Immature natural killer cell (primary cell): ENCODE data around the gene ZFPM1. TPM values are rescaled to one million over a fixed set of nuclear protein-coding genes. Genes with fewer than 3 reads are reported as not detected.

Experiments
- DNase-seq, 3 donors: peaks; one replicate each; pipeline ENCODE4 v3.0.0; 2022; ENCODE audit warnings: mixed read lengths in 1 of 3
- H3K27ac Mint-ChIP-seq, 6 donors: one replicate each; pipeline ENCODE4 v1.8.0; 2020; ENCODE audit warnings: mixed read lengths in 6 of 6, mild to moderate bottlenecking in 5 of 6, inconsistent platforms in 4 of 6, moderate library complexity in 3 of 6
- H3K27me3 Mint-ChIP-seq, 3 donors: one replicate each; pipeline ENCODE4 v1.8.0; 2020 to 2021; ENCODE audit warnings: low read depth in 3 of 3, mild to moderate bottlenecking in 3 of 3, mixed read lengths in 3 of 3, moderate library complexity in 3 of 3, inconsistent platforms in 1 of 3
- H3K36me3 Mint-ChIP-seq, 3 donors: one replicate each; pipeline ENCODE4 v1.8.0; 2020; ENCODE audit warnings: mixed read lengths in 3 of 3, inconsistent platforms in 2 of 3, mild to moderate bottlenecking in 2 of 3
- H3K4me1 Mint-ChIP-seq, 2 donors: one replicate each; pipeline ENCODE4 v1.8.0; 2020; ENCODE audit warnings: inconsistent platforms in 2 of 2, mild to moderate bottlenecking in 2 of 2, mixed read lengths in 2 of 2, moderate library complexity in 1 of 2
- H3K4me3 Mint-ChIP-seq, 5 donors: one replicate each; pipeline ENCODE4 v1.8.0; 2020; ENCODE audit warnings: mild to moderate bottlenecking in 5 of 5, mixed read lengths in 5 of 5, inconsistent platforms in 3 of 5, moderate library complexity in 3 of 5
- H3K9me3 Mint-ChIP-seq, 6 donors: one replicate each; pipeline ENCODE4 v1.8.0; 2020; ENCODE audit warnings: mild to moderate bottlenecking in 6 of 6, mixed read lengths in 6 of 6, inconsistent platforms in 4 of 6, moderate library complexity in 3 of 6
- polyA plus RNA-seq, 3 donors: library from polyadenylated mRNA; unstranded; fragments of 300-500 nt; fragmentation: Illumina TruSeq; gene quantifications; one replicate each; pipeline ENCODE4 v1.2.3, GENCODE V29; 2021

ZFPM1 gene
- polyA plus RNA-seq, 3 donors from 2014 or later: 0.14 to 0.75 TPM; not detected in 1

- Mint-ChIP-seq H3K36me3 (no peaks in the 10 kb centered on the region), H3K4me1 (peaks cover 41 to 42% of the 10 kb centered on the region in 2 donors), H3K27me3 (peaks cover 18 to 41% (median 21%) of the 10 kb centered on the region in 3 donors), H3K27ac (peak overlapping the region; percentile 95 to 99 (median 98)), H3K4me3 (peak overlapping the region; percentile 94 to 100 (median 95)), H3K9me3 (no peaks in the 10 kb centered on the region)
- peak; percentile 62 to 68 (median 66) for DNase-seq
Observed at GRCh38 chr16:88454523-88454947, 1.5 kb downstream of the ZFPM1 start.

DNA sequence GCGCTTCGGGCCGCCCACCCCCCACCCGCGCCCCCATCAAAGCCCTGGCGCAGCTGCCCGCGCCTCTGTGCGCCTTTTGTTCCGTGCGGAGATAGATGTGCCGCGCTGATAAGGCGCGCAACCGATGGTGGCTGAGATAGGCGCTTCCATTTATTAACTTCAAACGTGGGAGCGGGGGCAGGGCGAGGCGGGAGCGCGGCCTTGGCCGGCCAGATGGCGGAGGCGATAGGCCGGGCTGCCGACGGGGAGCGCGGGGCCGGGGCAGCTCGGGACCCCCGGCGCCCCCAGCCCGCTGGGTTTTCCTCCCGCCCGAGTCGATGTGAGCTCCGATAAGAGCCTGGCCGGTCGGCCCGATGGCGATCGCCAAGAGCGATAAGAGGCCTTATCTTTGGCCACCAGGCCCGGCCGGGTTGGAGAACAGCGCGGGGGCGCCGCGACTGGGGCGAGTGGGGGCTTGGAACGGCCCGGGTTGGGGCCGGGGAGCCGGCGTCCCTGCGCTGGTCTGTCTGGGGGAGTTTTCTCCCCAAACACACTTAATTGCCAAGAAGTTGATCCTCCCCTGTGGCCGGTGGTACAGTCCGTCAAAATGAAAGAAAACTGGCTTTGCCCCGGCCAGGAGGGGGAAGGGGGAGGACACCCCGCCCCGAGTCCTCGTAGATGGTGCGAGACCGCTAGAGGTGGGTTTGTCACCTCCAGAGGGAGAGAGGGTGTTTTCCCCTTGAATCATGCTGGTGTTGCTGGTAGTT lies 2.7 kb downstream of the ZFPM1 start:
- peak; percentile 93 to 95 (median 93) for DNase-seq
- peak overlapping the region; percentile 91 to 95 (median 94) for H3K4me3 Mint-ChIP-seq
- peak overlapping the region; percentile 99 to 100 (median 99) for H3K27ac Mint-ChIP-seq
- H3K27me3 Mint-ChIP-seq: peaks cover 16 to 42% (median 26%) of the 10 kb centered on the region in 3 donors
- H3K4me1 Mint-ChIP-seq: peaks cover 51 to 53% of the 10 kb centered on the region in 2 donors
- H3K36me3 Mint-ChIP-seq: no peaks in the 10 kb centered on the region
- H3K9me3 Mint-ChIP-seq: no peaks in the 10 kb centered on the region

GRCh38 chr16:88456356-88457292 lies 3.5 kb downstream of the ZFPM1 start:
- peak overlapping the region; percentile 91 to 95 (median 94) for H3K4me3 Mint-ChIP-seq
- peaks cover 16 to 43% (median 26%) of the 10 kb centered on the region in 3 donors for H3K27me3 Mint-ChIP-seq
- H3K27ac Mint-ChIP-seq: peak overlapping the region; percentile 99 to 100 (median 99)
- no peaks in the 10 kb centered on the region for H3K9me3 Mint-ChIP-seq
- H3K36me3 Mint-ChIP-seq: no peaks in the 10 kb centered on the region
- DNase-seq: peak in 2 of 3 donors; percentile 49 to 54
- H3K4me1 Mint-ChIP-seq: peaks cover 55 to 57% of the 10 kb centered on the region in 2 donors

DNA sequence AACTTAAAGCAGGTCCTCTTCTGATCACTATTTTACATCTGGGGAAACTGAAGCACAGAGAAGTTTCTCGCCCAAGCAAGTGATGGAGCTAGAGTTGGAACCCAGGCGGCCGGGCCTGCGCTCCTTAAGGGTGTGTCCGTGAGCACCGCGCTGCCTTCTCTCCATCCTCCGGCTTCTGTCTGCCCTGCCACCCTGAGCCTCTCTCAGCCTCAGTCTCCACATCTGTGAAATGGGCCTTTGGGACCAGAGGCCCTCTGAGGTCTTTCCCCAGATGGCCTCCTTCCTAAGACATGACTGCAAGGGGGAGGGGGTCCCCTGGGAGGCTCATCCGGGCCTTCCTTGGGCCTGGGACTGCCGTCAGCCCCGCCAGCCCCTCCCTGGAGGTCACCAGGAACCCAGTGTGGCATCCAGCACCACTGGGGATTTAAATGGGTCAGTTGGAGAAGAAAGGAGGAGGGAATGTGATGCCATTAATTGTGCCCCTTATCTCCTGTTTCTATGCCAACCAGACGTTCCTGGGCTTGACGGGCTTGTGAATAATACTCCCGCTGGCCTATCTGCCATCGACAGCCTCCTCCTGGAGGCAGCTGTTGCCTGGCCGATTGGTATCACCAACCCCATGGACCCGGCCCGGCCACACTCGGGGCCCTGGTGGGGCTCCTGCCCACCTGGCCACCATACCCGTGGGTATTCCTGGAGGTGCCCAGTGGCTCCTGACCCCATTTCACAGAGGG lies 5.1 kb downstream of the ZFPM1 start:
- peak overlapping the region in 1 of 5 donors; percentile 18 for H3K4me3 Mint-ChIP-seq
- peaks cover 61 to 63% of the 10 kb centered on the region in 2 donors for H3K4me1 Mint-ChIP-seq
- H3K27ac Mint-ChIP-seq: peak overlapping the region; percentile 99 to 100 (median 99)
- no peaks in the 10 kb centered on the region for H3K36me3 Mint-ChIP-seq
- H3K27me3 Mint-ChIP-seq: peaks cover 22 to 37% (median 25%) of the 10 kb centered on the region in 3 donors
- no peaks in the 10 kb centered on the region for H3K9me3 Mint-ChIP-seq
- no peak for DNase-seq

DNA sequence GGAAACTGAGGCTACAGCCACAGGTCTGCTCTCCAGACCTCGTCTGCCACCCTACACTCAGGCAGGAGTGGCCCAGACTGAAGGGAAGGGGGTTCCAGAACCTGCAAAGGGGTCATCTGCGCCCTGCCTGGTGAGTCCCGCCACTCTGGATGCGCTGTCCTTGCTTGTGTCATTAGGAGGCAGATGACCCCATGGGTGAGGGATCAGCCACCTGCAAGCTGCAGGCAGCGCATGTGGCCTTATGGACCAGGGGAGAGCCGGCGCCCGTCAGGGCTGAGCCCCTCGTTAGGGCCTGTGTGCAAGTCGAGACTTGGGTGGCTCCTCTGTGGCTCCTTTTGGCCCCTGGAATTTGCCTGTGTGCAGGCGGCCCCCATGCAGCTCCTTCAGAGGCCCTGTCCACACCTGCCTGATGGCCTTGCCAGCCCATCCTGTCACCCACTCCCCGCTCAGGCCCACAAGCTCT lies 5.7 kb downstream of the ZFPM1 start:
- peaks cover 23 to 36% (median 25%) of the 10 kb centered on the region in 3 donors for H3K27me3 Mint-ChIP-seq
- DNase-seq: no peak
- H3K4me1 Mint-ChIP-seq: peaks cover 67 to 69% of the 10 kb centered on the region in 2 donors
- peak overlapping the region; percentile 34 to 83 (median 71) for H3K27ac Mint-ChIP-seq
- H3K4me3 Mint-ChIP-seq: peak overlapping the region in 4 of 5 donors; percentile 17 to 61 (median 38)
- H3K36me3 Mint-ChIP-seq: no peaks in the 10 kb centered on the region
- H3K9me3 Mint-ChIP-seq: no peaks in the 10 kb centered on the region

DNA sequence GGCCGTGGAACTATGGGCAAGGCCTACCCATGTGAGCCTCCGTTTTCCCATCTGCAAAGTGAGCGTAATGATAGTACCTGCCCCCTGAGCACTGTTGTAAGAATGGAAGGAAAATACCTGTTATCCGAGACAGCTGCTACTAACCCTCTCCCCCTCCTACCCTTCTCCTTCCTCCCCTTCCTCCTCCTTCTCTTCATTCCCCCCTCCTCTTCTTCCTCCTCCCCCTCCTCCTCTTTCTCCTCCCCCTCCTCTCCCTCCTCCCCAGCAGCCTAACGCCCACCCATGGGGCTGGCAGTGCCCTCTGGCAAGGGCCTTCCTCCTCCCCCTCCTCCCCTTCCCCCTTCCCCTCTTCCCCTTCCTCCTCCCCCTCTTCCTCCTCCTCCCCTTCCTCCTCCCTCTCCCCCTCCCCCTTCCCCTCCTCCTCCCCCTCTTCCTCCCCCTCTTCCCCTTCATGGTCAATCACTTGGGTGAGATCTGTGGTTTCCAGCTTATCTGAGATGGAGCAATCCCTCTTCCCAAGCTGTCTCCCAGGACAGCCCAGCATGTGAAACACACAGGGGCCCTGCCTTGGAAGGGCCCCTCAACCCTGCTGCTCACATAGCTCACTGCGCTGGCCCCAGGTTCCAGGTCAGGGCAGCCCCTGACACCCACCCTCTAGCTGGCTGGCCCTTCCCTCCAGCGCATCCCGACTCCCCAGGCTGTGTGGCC lies 6.4 kb downstream of the ZFPM1 start:
- DNase-seq: no peak
- Mint-ChIP-seq H3K4me3 (peak overlapping the region; percentile 17 to 61 (median 33)), H3K27ac (peak overlapping the region; percentile 34 to 88 (median 80)), H3K36me3 (no peaks in the 10 kb centered on the region), H3K27me3 (peaks cover 27 to 34% (median 28%) of the 10 kb centered on the region in 3 donors), H3K9me3 (no peaks in the 10 kb centered on the region), H3K4me1 (peaks cover 73 to 77% of the 10 kb centered on the region in 2 donors)

GRCh38 chr16:88460496-88461330 lies 7.6 kb downstream of the ZFPM1 start:
- DNase-seq: no peak
- no peaks in the 10 kb centered on the region for H3K36me3 Mint-ChIP-seq
- H3K4me3 Mint-ChIP-seq: peak overlapping the region in 4 of 5 donors; percentile 25 to 60 (median 32)
- peak overlapping the region in 5 of 6 donors; percentile 40 to 88 (median 75) for H3K27ac Mint-ChIP-seq
- peaks cover 23 to 34% (median 26%) of the 10 kb centered on the region in 3 donors for H3K27me3 Mint-ChIP-seq
- no peaks in the 10 kb centered on the region for H3K9me3 Mint-ChIP-seq
- H3K4me1 Mint-ChIP-seq: peaks cover 81 to 89% of the 10 kb centered on the region in 2 donors

DNA sequence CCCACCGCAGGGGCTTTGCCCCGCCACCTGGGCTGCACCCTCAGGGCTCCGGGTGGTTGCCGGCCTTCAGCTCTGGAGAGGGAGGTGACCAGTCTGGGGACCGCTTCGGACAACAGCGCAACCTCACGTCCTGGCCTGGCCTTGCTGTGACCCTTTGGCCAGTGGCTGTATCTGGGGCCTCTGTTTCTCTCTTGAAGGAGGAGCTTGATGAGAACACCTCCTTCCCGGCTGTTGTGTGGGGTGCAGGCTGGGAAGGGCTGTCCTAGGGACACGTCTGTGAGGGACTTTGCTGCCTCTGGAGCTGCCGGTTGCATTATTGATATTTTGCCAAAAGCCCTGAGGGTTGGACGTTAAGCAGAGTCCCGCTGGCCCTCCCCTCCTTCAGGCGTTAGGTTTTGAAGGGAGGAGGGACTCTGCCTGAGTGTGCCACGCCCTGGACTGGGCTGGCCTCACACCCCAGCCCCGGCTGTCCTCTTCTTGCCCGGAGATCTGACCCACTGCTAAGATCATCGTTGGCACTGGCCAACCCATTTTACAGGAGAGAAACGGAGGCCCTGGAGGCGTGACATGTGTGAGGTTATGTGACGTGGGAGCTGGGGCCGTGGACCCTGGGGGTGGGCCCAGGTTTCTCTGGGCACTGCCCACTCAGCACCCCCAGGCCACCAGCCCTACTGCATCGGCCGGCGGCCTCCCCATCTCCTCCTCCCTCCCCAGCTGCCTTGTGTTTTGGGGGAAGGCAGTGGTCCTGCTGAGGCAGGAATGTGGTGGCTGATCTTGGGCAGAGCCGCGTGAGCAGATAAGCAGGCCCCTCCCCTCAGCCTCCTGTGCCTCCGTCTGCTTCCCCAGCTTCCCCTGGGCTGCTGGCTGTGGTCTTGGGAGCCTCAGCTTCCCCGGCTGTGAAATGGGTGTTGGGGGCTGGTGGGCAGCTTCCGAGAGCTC lies 8.5 kb downstream of the ZFPM1 start:
- Mint-ChIP-seq H3K36me3 (no peaks in the 10 kb centered on the region), H3K27me3 (peaks cover 18 to 34% (median 21%) of the 10 kb centered on the region in 3 donors), H3K4me3 (peak overlapping the region; percentile 75 to 85 (median 80)), H3K27ac (peak overlapping the region; percentile 82 to 96 (median 90)), H3K9me3 (no peaks in the 10 kb centered on the region), H3K4me1 (peaks cover 82 to 91% of the 10 kb centered on the region in 2 donors)
- DNase-seq: no peak

DNA sequence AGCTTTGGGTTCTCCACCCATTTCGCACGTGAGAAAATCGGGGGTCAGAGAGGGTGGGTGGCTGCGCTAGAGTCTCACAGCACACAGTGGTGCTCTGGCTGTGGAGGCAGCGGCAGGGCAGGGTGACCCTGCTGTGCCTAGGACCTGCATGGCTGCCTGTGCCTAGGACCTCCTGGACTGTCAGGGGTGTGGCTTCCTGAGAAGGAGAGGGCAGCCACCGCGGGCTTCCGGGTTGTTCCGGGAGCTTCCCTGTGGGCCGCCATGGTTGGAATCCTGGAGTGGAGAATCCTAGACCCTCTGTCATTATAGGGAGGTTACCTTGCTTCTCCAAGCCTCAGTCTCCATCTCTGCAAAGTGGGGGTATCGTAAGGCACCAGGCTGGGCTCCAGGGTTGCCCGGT lies 9.3 kb downstream of the ZFPM1 start:
- peaks cover 20 to 33% (median 21%) of the 10 kb centered on the region in 3 donors for H3K27me3 Mint-ChIP-seq
- peak overlapping the region; percentile 75 to 85 (median 80) for H3K4me3 Mint-ChIP-seq
- peak overlapping the region; percentile 82 to 96 (median 90) for H3K27ac Mint-ChIP-seq
- peaks cover 82 to 91% of the 10 kb centered on the region in 2 donors for H3K4me1 Mint-ChIP-seq
- no peaks in the 10 kb centered on the region for H3K9me3 Mint-ChIP-seq
- no peak for DNase-seq
- H3K36me3 Mint-ChIP-seq: no peaks in the 10 kb centered on the region

DNA sequence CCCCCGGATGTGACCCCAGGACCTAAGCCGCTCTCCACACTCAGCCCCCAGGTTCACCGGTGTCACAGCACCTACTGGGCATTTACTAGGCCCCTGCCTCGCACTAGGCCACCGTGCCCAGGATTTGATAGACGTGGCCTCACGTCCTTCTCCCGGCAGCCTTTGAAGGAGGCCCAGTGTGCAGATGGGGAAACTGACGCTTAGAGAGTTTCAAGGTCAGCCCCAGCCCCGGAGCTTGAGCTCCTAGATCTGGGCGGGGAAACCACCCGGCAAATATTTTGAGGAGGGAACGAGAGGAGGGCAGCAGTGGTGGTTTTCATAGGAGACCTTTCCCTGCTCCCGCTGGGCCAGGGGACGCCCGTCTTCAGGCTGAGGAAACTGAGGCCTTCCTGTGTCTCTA lies 10.3 kb downstream of the ZFPM1 start:
- Mint-ChIP-seq H3K4me1 (peaks cover 85 to 91% of the 10 kb centered on the region in 2 donors), H3K36me3 (no peaks in the 10 kb centered on the region), H3K4me3 (peak overlapping the region in 4 of 5 donors; percentile 42 to 85 (median 65)), H3K27me3 (peaks cover 22 to 29% (median 27%) of the 10 kb centered on the region in 3 donors), H3K9me3 (no peaks in the 10 kb centered on the region), H3K27ac (peak overlapping the region; percentile 80 to 96 (median 87))
- no peak for DNase-seq
